Measurements from ENCODE around the gene NR4A1. TPM values are rescaled to one million over a fixed set of nuclear protein-coding genes. Genes with fewer than 3 reads are reported as not detected.

NR4A1 gene
- total and polyA plus RNA-seq, 2 experiments from 2014 or later = 13.7 to 24.1 TPM

GRCh38 chr12:52090291-52090690 is 39.0 kb downstream of the NR4A1 start:
- H3K27ac ChIP-seq = no peak overlapping the region
- peaks cover 12% of the 10 kb centered on the region for H3K27me3 ChIP-seq
- no peak for DNase-seq (ENCODE audit: low read depth in 1 of 2, low spot score in 1 of 2)
- no peaks in the 10 kb centered on the region for H3K36me3 ChIP-seq
- no peaks in the 10 kb centered on the region for H3K4me1 ChIP-seq (ENCODE audit: low read depth)
- no peaks in the 10 kb centered on the region for H3K9me3 ChIP-seq (ENCODE audit: low read depth)
- TF ChIP-seq, protein P1, sequence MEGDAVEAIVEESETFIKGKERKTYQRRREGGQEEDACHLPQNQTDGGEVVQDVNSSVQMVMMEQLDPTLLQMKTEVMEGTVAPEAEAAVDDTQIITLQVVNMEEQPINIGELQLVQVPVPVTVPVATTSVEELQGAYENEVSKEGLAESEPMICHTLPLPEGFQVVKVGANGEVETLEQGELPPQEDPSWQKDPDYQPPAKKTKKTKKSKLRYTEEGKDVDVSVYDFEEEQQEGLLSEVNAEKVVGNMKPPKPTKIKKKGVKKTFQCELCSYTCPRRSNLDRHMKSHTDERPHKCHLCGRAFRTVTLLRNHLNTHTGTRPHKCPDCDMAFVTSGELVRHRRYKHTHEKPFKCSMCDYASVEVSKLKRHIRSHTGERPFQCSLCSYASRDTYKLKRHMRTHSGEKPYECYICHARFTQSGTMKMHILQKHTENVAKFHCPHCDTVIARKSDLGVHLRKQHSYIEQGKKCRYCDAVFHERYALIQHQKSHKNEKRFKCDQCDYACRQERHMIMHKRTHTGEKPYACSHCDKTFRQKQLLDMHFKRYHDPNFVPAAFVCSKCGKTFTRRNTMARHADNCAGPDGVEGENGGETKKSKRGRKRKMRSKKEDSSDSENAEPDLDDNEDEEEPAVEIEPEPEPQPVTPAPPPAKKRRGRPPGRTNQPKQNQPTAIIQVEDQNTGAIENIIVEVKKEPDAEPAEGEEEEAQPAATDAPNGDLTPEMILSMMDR (IDR thresholded peaks at IDR 0.05; ENCODE audit: low read depth, low read length) = no peak
- H3K4me3 ChIP-seq = no peak overlapping the region

DNA sequence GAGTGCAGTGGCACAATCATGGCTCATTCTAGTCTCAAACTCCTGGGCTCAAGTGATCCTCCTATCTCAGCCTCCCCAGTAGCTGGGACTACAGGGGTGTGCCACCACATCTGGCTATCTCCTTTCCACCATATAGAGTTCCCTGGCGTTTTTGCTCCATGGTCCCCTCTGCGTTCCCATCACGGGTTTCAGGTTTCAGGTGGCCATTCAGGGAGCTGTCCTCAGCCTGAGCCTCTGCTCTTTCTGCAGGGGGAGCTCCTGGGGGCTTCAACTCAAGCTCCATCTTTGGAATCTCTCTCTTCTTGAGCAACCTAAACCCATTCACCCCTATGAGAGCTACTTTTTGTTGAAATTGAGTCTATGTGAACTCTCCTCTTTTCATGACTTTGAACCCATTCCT is 39.8 kb downstream of the NR4A1 start:
- H3K4me3 ChIP-seq = no peak overlapping the region
- DNase-seq (ENCODE audit: low read depth in 1 of 2, low spot score in 1 of 2) = no peak
- H3K4me1 ChIP-seq (ENCODE audit: low read depth) = no peaks in the 10 kb centered on the region
- H3K27me3 ChIP-seq = peaks cover 12% of the 10 kb centered on the region
- no peak overlapping the region for H3K27ac ChIP-seq
- H3K36me3 ChIP-seq = no peaks in the 10 kb centered on the region
- H3K9me3 ChIP-seq (ENCODE audit: low read depth) = no peaks in the 10 kb centered on the region
- TF ChIP-seq, protein P1 (IDR thresholded peaks at IDR 0.05; ENCODE audit: low read depth, low read length) = no peak

GRCh38 chr12:52091869-52092268 is 40.6 kb downstream of the NR4A1 start:
- TF ChIP-seq, protein P1 (IDR thresholded peaks at IDR 0.05; ENCODE audit: low read depth, low read length) = no peak
- Histone ChIP-seq H3K9me3 (ENCODE audit: low read depth) (no peaks in the 10 kb centered on the region), H3K4me3 (no peak overlapping the region), H3K27me3 (peaks cover 12% of the 10 kb centered on the region), H3K36me3 (no peaks in the 10 kb centered on the region), H3K27ac (no peak overlapping the region), H3K4me1 (ENCODE audit: low read depth) (no peaks in the 10 kb centered on the region)
- no peak for DNase-seq (ENCODE audit: low read depth in 1 of 2, low spot score in 1 of 2)

DNA sequence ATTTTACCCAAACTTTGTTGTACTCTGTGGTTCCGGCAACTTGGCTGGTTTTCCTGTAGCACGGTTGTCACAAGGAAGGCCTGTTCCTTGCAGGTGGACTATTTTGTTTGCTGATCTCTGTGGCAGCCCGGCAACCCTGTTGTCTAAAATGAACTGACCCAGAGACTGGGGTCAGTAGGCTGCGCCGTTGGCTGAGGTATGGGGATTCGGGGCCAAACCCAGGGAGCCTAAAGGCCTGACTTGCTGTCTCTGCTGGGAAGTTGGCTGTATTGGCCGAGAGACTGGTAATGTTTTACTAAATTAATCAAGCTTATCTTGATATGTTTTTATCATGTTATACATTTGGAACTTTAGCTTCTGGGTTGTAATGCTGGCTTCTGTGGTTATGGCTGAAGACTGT is 42.1 kb downstream of the NR4A1 start:
- DNase-seq (ENCODE audit: low read depth in 1 of 2, low spot score in 1 of 2) = no peak
- TF ChIP-seq, protein P1 (IDR thresholded peaks at IDR 0.05; ENCODE audit: low read depth, low read length) = no peak
- no peaks in the 10 kb centered on the region for H3K36me3 ChIP-seq
- H3K4me1 ChIP-seq (ENCODE audit: low read depth) = no peaks in the 10 kb centered on the region
- H3K9me3 ChIP-seq (ENCODE audit: low read depth) = no peaks in the 10 kb centered on the region
- H3K27ac ChIP-seq = no peak overlapping the region
- peaks cover 23% of the 10 kb centered on the region for H3K27me3 ChIP-seq
- no peak overlapping the region for H3K4me3 ChIP-seq

DNA sequence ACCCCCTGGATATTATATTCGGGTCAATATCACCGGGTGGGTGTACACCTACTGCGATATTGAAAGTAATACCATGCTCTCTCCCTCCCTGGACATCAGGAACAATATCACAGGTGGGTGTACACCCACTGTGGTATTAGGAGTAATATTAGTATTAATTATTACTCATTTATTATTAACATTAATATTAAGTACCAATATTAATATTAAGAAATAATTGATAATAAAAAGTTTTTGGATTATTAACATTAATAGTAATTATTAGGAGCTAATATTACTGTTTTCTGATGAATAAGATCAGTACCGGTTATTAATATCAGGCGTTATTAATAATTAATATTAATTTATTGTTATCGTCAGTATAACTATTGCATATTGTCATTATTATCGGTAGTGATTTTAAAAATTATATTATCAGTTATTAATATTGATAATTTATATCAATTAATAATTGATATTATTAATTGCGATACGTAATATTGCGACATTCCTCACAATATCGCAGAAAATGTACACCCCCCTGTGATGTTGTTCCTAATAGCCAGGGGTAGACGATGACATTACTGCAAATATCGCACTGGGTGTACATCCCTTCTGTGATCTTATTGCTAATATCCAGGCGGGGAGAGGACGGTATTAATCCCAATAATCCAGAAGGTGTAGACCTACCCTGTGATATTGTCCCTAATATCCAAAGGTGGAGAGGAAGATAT is 45.2 kb downstream of the NR4A1 start:
- no peak for DNase-seq (ENCODE audit: low read depth in 1 of 2, low spot score in 1 of 2)
- Histone ChIP-seq H3K4me1 (ENCODE audit: low read depth) (no peaks in the 10 kb centered on the region), H3K9me3 (ENCODE audit: low read depth) (no peaks in the 10 kb centered on the region), H3K27ac (no peak overlapping the region), H3K36me3 (no peaks in the 10 kb centered on the region), H3K4me3 (no peak overlapping the region), H3K27me3 (peaks cover 29% of the 10 kb centered on the region)
- TF ChIP-seq, protein P1 (IDR thresholded peaks at IDR 0.05; ENCODE audit: low read depth, low read length) = no peak

Measured in cardiac muscle cell (in vitro differentiated cells and primary cell).